ENCODE measurements around the gene PRXL2A.

Gene PRXL2A

GRCh38 chr10:80444124-80444523, 35.8 kb downstream of the PRXL2A start:
- DNase-seq (ENCODE audit: extremely low read depth in 1 of 2, low read depth in 1 of 2), result no peak

- DNase-seq (ENCODE audit: extremely low read depth in 1 of 2, low read depth in 1 of 2), result no peak
These were observed 36.4 kb downstream of the PRXL2A start for GRCh38 chr10:80444646-80445319.

GRCh38 chr10:80447436-80448190, 39.3 kb downstream of the PRXL2A start:
- no peak for DNase-seq (ENCODE audit: extremely low read depth in 1 of 2, low read depth in 1 of 2)

GRCh38 chr10:80448209-80448942, 40.0 kb downstream of the PRXL2A start:
- DNase-seq (ENCODE audit: extremely low read depth in 1 of 2, low read depth in 1 of 2), result no peak

GRCh38 chr10:80449520-80449919, 41.2 kb downstream of the PRXL2A start:
- no peak for DNase-seq (ENCODE audit: extremely low read depth in 1 of 2, low read depth in 1 of 2)

GRCh38 chr10:80451132-80451531, 42.8 kb downstream of the PRXL2A start:
- no peak for DNase-seq (ENCODE audit: extremely low read depth in 1 of 2, low read depth in 1 of 2)

GRCh38 chr10:80452069-80452468, 43.7 kb downstream of the PRXL2A start:
- no peak for DNase-seq (ENCODE audit: extremely low read depth in 1 of 2, low read depth in 1 of 2)

GRCh38 chr10:80452640-80453039, 44.3 kb downstream of the PRXL2A start:
- no peak for DNase-seq (ENCODE audit: extremely low read depth in 1 of 2, low read depth in 1 of 2)

- no peak for DNase-seq (ENCODE audit: extremely low read depth in 1 of 2, low read depth in 1 of 2)
These were observed 44.9 kb downstream of the PRXL2A start for GRCh38 chr10:80453056-80453841.

- peak in 1 of 2 donors; percentile 63 for DNase-seq (ENCODE audit: extremely low read depth in 1 of 2, low read depth in 1 of 2)
These were observed 45.6 kb downstream of the PRXL2A start, which contains the start of gene TSPAN14 for GRCh38 chr10:80453842-80454512. TSPAN14 (plus strand) TSS chr10:80454310; CDS start chr10:80489234, 34,924 bp downstream.

- DNase-seq (ENCODE audit: extremely low read depth in 1 of 2, low read depth in 1 of 2), result no peak
These were observed 46.4 kb downstream of the PRXL2A start for GRCh38 chr10:80454513-80455460.

- DNase-seq (ENCODE audit: extremely low read depth in 1 of 2, low read depth in 1 of 2), result no peak
These were observed 47.4 kb downstream of the PRXL2A start for GRCh38 chr10:80455461-80456349.

GRCh38 chr10:80457554-80458262, 49.4 kb downstream of the PRXL2A start:
- DNase-seq (ENCODE audit: extremely low read depth in 1 of 2, low read depth in 1 of 2), result no peak

- DNase-seq (ENCODE audit: extremely low read depth in 1 of 2, low read depth in 1 of 2), result no peak
These were observed 49.9 kb downstream of the PRXL2A start for GRCh38 chr10:80458263-80458625.

GRCh38 chr10:80458638-80459037, 50.3 kb downstream of the PRXL2A start:
- no peak for DNase-seq (ENCODE audit: extremely low read depth in 1 of 2, low read depth in 1 of 2)

- DNase-seq (ENCODE audit: extremely low read depth in 1 of 2, low read depth in 1 of 2), result peak; percentile 65 to 73
These were observed 50.9 kb downstream of the PRXL2A start for GRCh38 chr10:80459047-80459865.

Data from stimulated activated CD8-positive, alpha-beta memory T cell treated with anti-CD3 and anti-CD28 coated beads, Interleukin-7, amount 100 ng/mL, for 48 hours (primary cell).